T-helper 17 cell (primary cell): ENCODE results near the gene ARHGAP42. TPM values are rescaled to one million over a fixed set of nuclear protein-coding genes. Genes with fewer than 3 reads are reported as not detected.

ENCODE experiments used
- ATAC-seq: fragments of 150-1000 bp; cut with Tn5 transposase; 2 replicates; pipeline ENCODE4 v1.10.0; 2021; ENCODE audit warnings: mild to moderate bottlenecking, moderate library complexity
- DNase-seq, 3 donors: peaks; one replicate each; pipeline versions ENCODE4 v3.0.0 to v3.0.0-alpha.2; 2020 to 2021
- H3K9me3 ChIP-seq: one replicate; pipeline ENCODE4 v1.7.0; 2013; ENCODE audit warnings: low read length, mild to moderate bottlenecking; ENCODE audit not compliant: control insufficient read depth, poor library complexity, severe bottlenecking
- H3K27ac Mint-ChIP-seq: one replicate; pipeline ENCODE4 v1.8.0; 2022; ENCODE audit warnings: mild to moderate bottlenecking, moderate library complexity, mixed read lengths
- H3K27me3 Mint-ChIP-seq: one replicate; pipeline ENCODE4 v1.8.0; 2022; ENCODE audit warnings: mixed read lengths
- H3K36me3 Mint-ChIP-seq: one replicate; pipeline ENCODE4 v1.8.0; 2022; ENCODE audit warnings: low read depth, mixed read lengths
- H3K4me1 Mint-ChIP-seq: one replicate; pipeline ENCODE4 v1.8.0; 2022; ENCODE audit warnings: mild to moderate bottlenecking, mixed read lengths
- H3K4me3 Mint-ChIP-seq: one replicate; pipeline ENCODE4 v1.8.0; 2022; ENCODE audit warnings: mild to moderate bottlenecking, moderate library complexity, mixed read lengths
- total RNA-seq, 4 donors: library from RNA in 2 of 4; stranded (reverse) in 2 of 4; gene quantifications; one replicate each; pipeline ENCODE4 v1.2.3 and lab custom pipeline; 2022 to 2026

Gene ARHGAP42
- total RNA-seq, 2 donors from 2014 or later: 0.12 to 0.31 TPM

DNA sequence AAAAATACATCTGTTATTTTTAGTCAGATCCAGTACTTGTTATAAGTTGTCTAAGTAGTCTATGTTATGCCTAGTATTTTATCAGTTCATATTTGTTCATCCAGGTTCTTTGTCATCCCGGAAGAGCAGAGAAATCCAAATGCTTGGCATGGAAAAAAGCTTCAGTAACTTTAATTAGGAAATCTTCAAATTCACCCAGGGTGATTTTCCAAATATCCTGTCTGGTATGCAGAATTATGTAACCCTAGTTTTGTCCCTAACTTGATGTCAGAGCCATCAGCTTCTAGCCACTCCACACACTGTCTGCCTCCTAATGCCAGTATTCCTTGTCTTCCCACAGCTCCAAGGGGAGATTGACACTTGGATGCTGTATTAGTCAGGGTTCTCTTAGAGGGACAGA, 216.2 kb downstream of the ARHGAP42 start:
- H3K4me3 Mint-ChIP-seq: no peak overlapping the region
- H3K27me3 Mint-ChIP-seq: no peaks in the 10 kb centered on the region
- H3K36me3 Mint-ChIP-seq: no peaks in the 10 kb centered on the region
- no peaks in the 10 kb centered on the region for H3K4me1 Mint-ChIP-seq
- H3K27ac Mint-ChIP-seq: no peak overlapping the region
- H3K9me3 ChIP-seq: no peaks in the 10 kb centered on the region
- ATAC-seq (no peak), DNase-seq (no peak)

- H3K4me3 Mint-ChIP-seq: no peak overlapping the region
- ATAC-seq (no peak), DNase-seq (no peak)
- no peak overlapping the region for H3K27ac Mint-ChIP-seq
- no peaks in the 10 kb centered on the region for H3K27me3 Mint-ChIP-seq
- H3K4me1 Mint-ChIP-seq: no peaks in the 10 kb centered on the region
- H3K36me3 Mint-ChIP-seq: no peaks in the 10 kb centered on the region
- no peaks in the 10 kb centered on the region for H3K9me3 ChIP-seq
Measured at GRCh38 chr11:100905684-100906083, 218.6 kb downstream of the ARHGAP42 start.

DNA sequence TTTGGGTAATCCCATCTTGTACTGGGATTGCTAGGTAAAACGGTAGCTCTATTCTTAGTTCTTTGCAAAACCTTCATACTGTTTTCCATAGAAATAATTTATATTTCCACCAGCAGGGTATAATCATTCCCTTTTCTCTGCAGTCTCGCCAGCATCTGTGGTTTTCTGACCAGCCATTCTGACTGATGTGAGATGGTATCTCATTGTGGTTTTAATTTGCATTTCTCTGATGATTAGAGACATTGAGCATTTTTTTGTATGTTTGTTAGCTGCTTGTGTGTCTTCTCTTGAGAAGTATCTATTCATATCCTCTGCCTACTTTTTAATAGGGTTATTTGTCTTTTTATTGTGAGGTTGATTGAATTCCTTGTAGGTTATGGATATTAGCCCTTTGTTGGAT, 221.7 kb downstream of the ARHGAP42 start:
- H3K9me3 ChIP-seq: no peaks in the 10 kb centered on the region
- no peak overlapping the region for H3K27ac Mint-ChIP-seq
- H3K4me1 Mint-ChIP-seq: no peaks in the 10 kb centered on the region
- H3K36me3 Mint-ChIP-seq: no peaks in the 10 kb centered on the region
- H3K27me3 Mint-ChIP-seq: no peaks in the 10 kb centered on the region
- no peak for ATAC-seq
- DNase-seq: no peak
- no peak overlapping the region for H3K4me3 Mint-ChIP-seq

DNA sequence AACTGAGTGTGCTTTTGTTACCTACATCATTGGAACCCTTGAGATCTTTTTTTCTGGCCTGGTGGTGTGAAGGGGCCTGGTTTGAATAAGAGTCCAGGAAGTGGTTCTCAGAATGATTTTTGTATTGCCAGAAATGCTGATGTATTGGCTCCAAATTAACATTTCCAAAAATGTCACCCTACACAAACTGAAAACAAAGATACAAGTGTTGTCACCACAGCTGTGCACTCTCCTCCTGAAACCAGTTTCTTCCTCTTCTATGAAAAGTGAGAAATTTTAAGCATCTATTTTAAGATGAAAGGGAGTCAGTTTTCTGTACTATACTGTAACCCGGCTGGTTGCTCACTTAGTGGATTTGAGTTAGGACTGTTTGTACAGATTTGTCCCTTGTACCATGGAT, 223.7 kb downstream of the ARHGAP42 start:
- H3K4me1 Mint-ChIP-seq: no peaks in the 10 kb centered on the region
- no peaks in the 10 kb centered on the region for H3K27me3 Mint-ChIP-seq
- H3K36me3 Mint-ChIP-seq: no peaks in the 10 kb centered on the region
- ATAC-seq: no peak
- no peak overlapping the region for H3K27ac Mint-ChIP-seq
- no peak for DNase-seq
- no peak overlapping the region for H3K4me3 Mint-ChIP-seq
- no peaks in the 10 kb centered on the region for H3K9me3 ChIP-seq

GRCh38 chr11:100914415-100915110, 227.5 kb downstream of the ARHGAP42 start:
- H3K36me3 Mint-ChIP-seq: no peaks in the 10 kb centered on the region
- H3K4me1 Mint-ChIP-seq: no peaks in the 10 kb centered on the region
- no peak overlapping the region for H3K27ac Mint-ChIP-seq
- H3K9me3 ChIP-seq: no peaks in the 10 kb centered on the region
- ATAC-seq: no peak
- DNase-seq: no peak
- no peak overlapping the region for H3K4me3 Mint-ChIP-seq
- no peaks in the 10 kb centered on the region for H3K27me3 Mint-ChIP-seq

GRCh38 chr11:100918551-100919500, 231.7 kb downstream of the ARHGAP42 start:
- H3K27me3 Mint-ChIP-seq: no peaks in the 10 kb centered on the region
- DNase-seq (no peak), ATAC-seq (no peak)
- no peak overlapping the region for H3K4me3 Mint-ChIP-seq
- H3K9me3 ChIP-seq: no peaks in the 10 kb centered on the region
- H3K27ac Mint-ChIP-seq: no peak overlapping the region
- H3K36me3 Mint-ChIP-seq: no peaks in the 10 kb centered on the region
- no peaks in the 10 kb centered on the region for H3K4me1 Mint-ChIP-seq

GRCh38 chr11:100920593-100920992, 233.5 kb downstream of the ARHGAP42 start:
- H3K4me3 Mint-ChIP-seq: no peak overlapping the region
- H3K27me3 Mint-ChIP-seq: no peaks in the 10 kb centered on the region
- DNase-seq (no peak), ATAC-seq (no peak)
- H3K4me1 Mint-ChIP-seq: no peaks in the 10 kb centered on the region
- H3K9me3 ChIP-seq: no peaks in the 10 kb centered on the region
- no peak overlapping the region for H3K27ac Mint-ChIP-seq
- no peaks in the 10 kb centered on the region for H3K36me3 Mint-ChIP-seq

DNA sequence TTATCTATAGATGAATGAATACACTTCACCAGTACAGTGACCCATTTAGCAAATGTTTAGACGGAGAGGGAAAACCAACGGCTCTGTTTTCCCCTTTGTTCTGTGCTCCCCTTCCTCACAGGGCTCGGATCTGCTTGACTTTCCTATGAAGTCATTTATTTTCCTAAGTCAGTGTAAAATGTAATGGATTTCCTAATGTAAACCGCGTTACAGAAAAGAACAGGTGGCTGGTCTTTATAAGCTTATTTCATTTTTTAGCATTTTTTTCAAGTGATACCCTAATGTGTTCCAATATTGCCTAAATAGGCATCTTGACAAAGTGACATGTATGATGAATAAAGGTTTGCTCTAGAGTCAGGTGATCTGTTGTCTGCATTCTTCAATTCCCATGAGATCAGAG, 235.0 kb downstream of the ARHGAP42 start:
- Mint-ChIP-seq H3K4me1 (no peaks in the 10 kb centered on the region), H3K27ac (no peak overlapping the region), H3K36me3 (no peaks in the 10 kb centered on the region), H3K27me3 (no peaks in the 10 kb centered on the region), H3K4me3 (no peak overlapping the region)
- H3K9me3 ChIP-seq: no peaks in the 10 kb centered on the region
- DNase-seq (no peak), ATAC-seq (no peak)

- Mint-ChIP-seq H3K4me1 (no peaks in the 10 kb centered on the region), H3K36me3 (no peaks in the 10 kb centered on the region), H3K27me3 (no peaks in the 10 kb centered on the region), H3K4me3 (no peak overlapping the region), H3K27ac (no peak overlapping the region)
- ATAC-seq (no peak), DNase-seq (no peak)
- H3K9me3 ChIP-seq: no peaks in the 10 kb centered on the region
Measured at GRCh38 chr11:100923555-100923954, 236.5 kb downstream of the ARHGAP42 start.

- no peaks in the 10 kb centered on the region for H3K36me3 Mint-ChIP-seq
- no peak for ATAC-seq
- H3K4me3 Mint-ChIP-seq: no peak overlapping the region
- H3K4me1 Mint-ChIP-seq: no peaks in the 10 kb centered on the region
- no peaks in the 10 kb centered on the region for H3K9me3 ChIP-seq
- no peak for DNase-seq
- no peak overlapping the region for H3K27ac Mint-ChIP-seq
- no peaks in the 10 kb centered on the region for H3K27me3 Mint-ChIP-seq
Measured at GRCh38 chr11:100925935-100926334, 238.8 kb downstream of the ARHGAP42 start.

GRCh38 chr11:100927579-100927978, 240.5 kb downstream of the ARHGAP42 start:
- H3K4me1 Mint-ChIP-seq: no peaks in the 10 kb centered on the region
- ATAC-seq (no peak), DNase-seq (no peak)
- H3K36me3 Mint-ChIP-seq: no peaks in the 10 kb centered on the region
- H3K27me3 Mint-ChIP-seq: no peaks in the 10 kb centered on the region
- H3K4me3 Mint-ChIP-seq: no peak overlapping the region
- H3K9me3 ChIP-seq: no peaks in the 10 kb centered on the region
- no peak overlapping the region for H3K27ac Mint-ChIP-seq

- Mint-ChIP-seq H3K4me1 (no peaks in the 10 kb centered on the region), H3K4me3 (no peak overlapping the region), H3K36me3 (no peaks in the 10 kb centered on the region), H3K27ac (no peak overlapping the region), H3K27me3 (no peaks in the 10 kb centered on the region)
- no peaks in the 10 kb centered on the region for H3K9me3 ChIP-seq
- DNase-seq (no peak), ATAC-seq (no peak)
Measured at GRCh38 chr11:100928426-100928825, 241.3 kb downstream of the ARHGAP42 start.

- no peak overlapping the region for H3K4me3 Mint-ChIP-seq
- H3K27ac Mint-ChIP-seq: no peak overlapping the region
- no peaks in the 10 kb centered on the region for H3K27me3 Mint-ChIP-seq
- no peaks in the 10 kb centered on the region for H3K4me1 Mint-ChIP-seq
- no peaks in the 10 kb centered on the region for H3K36me3 Mint-ChIP-seq
- DNase-seq (no peak), ATAC-seq (no peak)
- no peaks in the 10 kb centered on the region for H3K9me3 ChIP-seq
Measured at GRCh38 chr11:100929377-100929776, 242.3 kb downstream of the ARHGAP42 start.
